ENCODE measurements around the gene ZNF805. TPM values are rescaled to one million over a fixed set of nuclear protein-coding genes. Genes with fewer than 3 reads are reported as not detected.

The ZNF805 gene
- total and polyA plus RNA-seq, 2 of the 4 experiments (the other 2 are of a cell fraction) = 3.0 to 32.3 TPM

DNA sequence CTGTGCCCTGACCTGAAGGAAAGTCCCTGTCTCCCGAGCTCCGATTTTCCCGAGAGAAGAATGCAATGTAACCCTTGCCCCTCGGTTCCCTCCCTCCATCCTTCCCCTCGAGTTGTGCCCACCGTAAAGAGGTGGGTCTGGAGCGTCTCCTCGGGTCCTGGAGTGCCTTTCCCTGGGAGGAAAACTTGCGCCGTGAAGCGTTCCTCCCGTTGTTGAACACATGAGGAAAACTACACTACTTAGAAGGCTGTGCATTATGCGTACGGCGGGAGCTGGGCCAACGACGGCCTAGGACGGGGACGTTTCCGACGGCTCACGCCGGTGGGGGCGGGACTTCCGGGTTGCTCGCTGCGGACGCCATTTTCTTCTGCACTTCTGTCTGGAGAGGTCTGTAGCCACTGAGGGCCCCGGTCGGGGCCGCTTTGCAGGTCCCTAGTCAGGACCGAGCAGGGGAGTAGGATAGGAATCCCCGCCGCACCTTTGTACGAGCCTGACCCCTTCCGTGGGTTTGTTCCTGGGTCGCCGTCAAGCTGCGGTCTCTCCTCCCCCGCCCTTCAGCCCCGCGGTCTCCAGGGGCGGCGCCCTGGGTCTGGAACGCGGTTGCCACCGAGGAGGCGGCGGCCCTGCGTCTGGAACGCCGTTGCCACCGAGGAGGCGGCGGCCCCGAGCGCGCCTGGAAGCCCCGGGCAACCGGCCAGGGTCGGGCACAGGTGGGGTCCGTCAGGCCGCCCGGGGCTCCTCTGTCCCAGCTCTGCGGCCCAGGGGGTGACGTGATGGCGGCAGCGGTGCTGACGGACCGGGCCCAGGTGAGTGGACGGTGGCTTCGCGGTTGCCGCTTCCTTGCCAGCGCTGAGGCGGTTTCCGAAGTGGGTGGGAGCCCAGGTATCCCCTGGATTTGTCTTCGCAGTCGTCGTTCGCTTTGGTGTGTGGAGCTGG, 49.0 kb upstream of the ZNF805 start, which contains the start of gene ZNF264:
Gene ZNF264, plus strand, starts transcription at position 360 of the 936 bp plus-strand sequence. Its CDS starts 414 bp downstream, at position 774.
- CTCF ChIA-PET = no interaction called here
- peaks cover 26% of the 10 kb centered on the region for H3K36me3 ChIP-seq (ENCODE audit: control insufficient read depth, insufficient read depth, low read length)
- 0% methylated on average over 24 of the region's 81 CpGs; no CpG with 5 or more reads in 1 of the 2 experiments for WGBS, 2 experiments (ENCODE audit: extremely low coverage in 2 of 2, insufficient read length in 1 of 2)
- H3K4me2 ChIP-seq (ENCODE audit: low read depth, low read length) = peak within 1 kb of the TSS; percentile 89
- peak within 1 kb of the TSS; percentile 93 for H3K4me3 ChIP-seq (ENCODE audit: insufficient read depth, low read depth, low read length)
- peak within 1 kb of the TSS; percentile 88 for H2BK5ac ChIP-seq (ENCODE audit: low read depth, low read length, poor library complexity, severe bottlenecking)
- peak within 1 kb of the TSS; percentile 97 for H3K9ac ChIP-seq (ENCODE audit: low read depth, low read length)
- POLR2A ChIA-PET (ENCODE audit: unreplicated experiment) = interaction anchor here (0.7 kb wide), 1 partner anchor 128 kb away, joined by 4 read pairs; no protein-coding TSS in a partner anchor
- peak within 1 kb of the TSS; percentile 67 for H2AK5ac ChIP-seq (ENCODE audit: low read depth, low read length)
- H3K14ac ChIP-seq (replicated peaks; ENCODE audit: low read depth, low read length) = peak within 1 kb of the TSS; percentile 99
- no peak within 1 kb of the TSS for H2BK15ac ChIP-seq (ENCODE audit: low read depth, low read length)
- H2AK9ac ChIP-seq (replicated peaks; ENCODE audit: low read depth, low read length, poor library complexity) = peak within 1 kb of the TSS; percentile 63
- peak within 1 kb of the TSS; percentile 99 to 100 for H4K8ac ChIP-seq (ENCODE audit: low read depth in 2 of 2, low read length in 2 of 2)
- H3K27me3 ChIP-seq (ENCODE audit: control insufficient read depth, insufficient read depth, low read length) = no peaks in the 10 kb centered on the region
- DNase-seq (peak; percentile 85), ATAC-seq (ENCODE audit: low read depth) (peak; percentile 97)
- peak within 1 kb of the TSS; percentile 99 for H3K4ac ChIP-seq (ENCODE audit: low read depth, low read length)
- peak within 1 kb of the TSS; percentile 99 for H4K5ac ChIP-seq (ENCODE audit: low read depth, low read length)
- H3K79me1 ChIP-seq (ENCODE audit: low read depth in 1 of 2, low read length in 2 of 2) = peaks cover 10 to 49% of the 10 kb centered on the region in 2 experiments; a peak in 3 of 4 replicates
- peak within 1 kb of the TSS; percentile 97 for H3K27ac ChIP-seq (ENCODE audit: insufficient read depth, low read length)
- no TSS peak for BruUV-seq (replicated peaks)
- peaks cover 29% of the 10 kb centered on the region for H4K20me1 ChIP-seq (ENCODE audit: insufficient read depth, low read length)
- H3K4me1 ChIP-seq (ENCODE audit: control insufficient read depth, insufficient read depth, low read length) = no peaks in the 10 kb centered on the region; the same call in 1 of the 2 replicates
- in situ Hi-C loops (cut with MboI; ENCODE audit: low sequenced_read_pairs) (no loop called here), intact Hi-C loops (cut with micrococcal nuclease) (loop anchor here (2.0 kb wide), 1 partner anchor 49 kb away; the partner anchor contains the start of gene ZNF805), dilution Hi-C loops (cut with HindIII; ENCODE audit: low sequenced_read_pairs, unreplicated experiment) (no loop called here)
- peak within 1 kb of the TSS; percentile 83 for H2BK120ac ChIP-seq (ENCODE audit: low read depth, low read length)
- peak within 1 kb of the TSS; percentile 98 for H3K23ac ChIP-seq (ENCODE audit: low read depth, low read length)
- no peaks in the 10 kb centered on the region; the same call in 1 of the 2 replicates for H3K9me1 ChIP-seq (ENCODE audit: insufficient read depth, low read length)
- H4K91ac ChIP-seq (ENCODE audit: insufficient read depth, low read depth, low read length) = peak within 1 kb of the TSS; percentile 94
- peak within 1 kb of the TSS; percentile 92 for H3K56ac ChIP-seq (ENCODE audit: extremely low read depth, insufficient read depth, low read length)
- TF ChIP-seq MAFK (IDR thresholded peaks at IDR 0.05; ENCODE audit: low read depth, low read length) = no peak
- peak; percentile 23; the same call in 1 of the 2 replicates for TF ChIP-seq MXI1 (IDR thresholded peaks at IDR 0.05; ENCODE audit: borderline replicate concordance, low read depth, low read length)
- TF ChIP-seq MAZ (IDR thresholded peaks at IDR 0.05; ENCODE audit: borderline replicate concordance, low read depth, low read length) = peak; percentile 60; the same call in 1 of the 2 replicates
- no peak for TF ChIP-seq RCOR1 (IDR thresholded peaks at IDR 0.05; ENCODE audit: insufficient replicate concordance, low read length)
- TF ChIP-seq RAD21 (IDR thresholded peaks at IDR 0.05; ENCODE audit: low read length) = 0 out of 2 replicates have a peak, but pooled peaks have one; percentile 1
- TF ChIP-seq, protein P1, sequence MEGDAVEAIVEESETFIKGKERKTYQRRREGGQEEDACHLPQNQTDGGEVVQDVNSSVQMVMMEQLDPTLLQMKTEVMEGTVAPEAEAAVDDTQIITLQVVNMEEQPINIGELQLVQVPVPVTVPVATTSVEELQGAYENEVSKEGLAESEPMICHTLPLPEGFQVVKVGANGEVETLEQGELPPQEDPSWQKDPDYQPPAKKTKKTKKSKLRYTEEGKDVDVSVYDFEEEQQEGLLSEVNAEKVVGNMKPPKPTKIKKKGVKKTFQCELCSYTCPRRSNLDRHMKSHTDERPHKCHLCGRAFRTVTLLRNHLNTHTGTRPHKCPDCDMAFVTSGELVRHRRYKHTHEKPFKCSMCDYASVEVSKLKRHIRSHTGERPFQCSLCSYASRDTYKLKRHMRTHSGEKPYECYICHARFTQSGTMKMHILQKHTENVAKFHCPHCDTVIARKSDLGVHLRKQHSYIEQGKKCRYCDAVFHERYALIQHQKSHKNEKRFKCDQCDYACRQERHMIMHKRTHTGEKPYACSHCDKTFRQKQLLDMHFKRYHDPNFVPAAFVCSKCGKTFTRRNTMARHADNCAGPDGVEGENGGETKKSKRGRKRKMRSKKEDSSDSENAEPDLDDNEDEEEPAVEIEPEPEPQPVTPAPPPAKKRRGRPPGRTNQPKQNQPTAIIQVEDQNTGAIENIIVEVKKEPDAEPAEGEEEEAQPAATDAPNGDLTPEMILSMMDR (conservative IDR thresholded peaks at IDR 0.05; ENCODE audit: low read depth, low read length) = 0 out of 2 replicates have a peak, but pooled peaks have one; percentile 22
- peak; percentile 80 for TF ChIP-seq POLR2A (IDR thresholded peaks at IDR 0.05; ENCODE audit: low read depth, low read length)
- no peak within 1 kb of the TSS for H2BK20ac ChIP-seq (ENCODE audit: low read depth, low read length)
- peak within 1 kb of the TSS; percentile 100 for H2AFZ ChIP-seq (replicated peaks; ENCODE audit: low read length, poor library complexity)
- peaks cover 3% of the 10 kb centered on the region; the same call in 1 of the 2 replicates for H3K9me3 ChIP-seq (ENCODE audit: control insufficient read depth, insufficient read depth, low read length)
- H3K18ac ChIP-seq (ENCODE audit: low read depth, low read length) = peak within 1 kb of the TSS; percentile 70
